Measurements from ENCODE around the gene AKAP13. TPM values are rescaled to one million over a fixed set of nuclear protein-coding genes. Genes with fewer than 3 reads are reported as not detected.

Gene AKAP13
- total and polyA plus RNA-seq, 2 of the 8 experiments (the other 6 are each of a cell fraction or from before 2014, with no cell fraction given): 14.0 to 46.2 TPM

DNA sequence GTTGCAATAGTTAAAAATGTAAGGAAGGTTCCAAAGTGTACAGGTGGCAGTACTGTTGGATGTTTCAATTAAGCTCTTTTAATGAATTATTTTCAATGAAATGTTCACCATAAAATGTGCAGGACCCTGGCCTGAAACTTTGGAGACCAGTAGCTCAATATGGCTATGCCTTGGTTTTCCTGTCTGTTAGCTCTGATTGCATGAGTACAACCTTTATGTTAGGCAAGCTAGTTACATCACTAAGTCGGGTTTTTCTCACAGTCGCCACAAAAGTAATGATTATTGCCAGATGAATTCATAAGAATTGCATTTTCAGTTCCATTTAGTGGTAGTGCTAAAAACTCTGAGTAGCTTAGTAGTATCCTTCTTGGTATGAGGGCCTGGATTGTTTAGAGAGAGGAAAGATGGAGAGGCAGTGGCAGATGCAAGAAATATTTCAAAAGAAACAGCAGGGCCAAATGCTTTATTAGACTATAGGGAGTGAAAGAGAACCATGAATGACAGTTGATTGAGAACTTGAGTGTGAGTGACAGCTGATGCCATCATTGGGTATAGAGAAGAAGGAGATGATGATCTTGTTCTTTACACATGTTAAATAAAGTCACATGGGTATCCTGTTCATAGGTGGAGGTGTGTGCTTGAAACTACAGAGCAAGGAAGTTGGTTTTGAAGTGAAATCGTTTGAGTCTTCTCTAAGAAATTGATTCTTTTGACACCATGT, 109.5 kb downstream of the AKAP13 start:
- Histone ChIP-seq H2BK120ac (replicated peaks; ENCODE audit: low read depth, low read length) (no peak overlapping the region), H2BK12ac (ENCODE audit: low read depth, low read length) (no peak overlapping the region), H4K8ac (ENCODE audit: extremely low read depth, insufficient read depth, low read length) (no peak overlapping the region), H3K4me1 (replicated peaks in 1 of 4; ENCODE audit: control insufficient read depth in 3 of 4, insufficient read depth in 4 of 4, low read length in 3 of 4) (peaks cover 0 to 5% (median 0%) of the 10 kb centered on the region in 4 experiments; a peak in 1 of 7 replicates), H2AFZ (ENCODE audit: low read length) (no peak overlapping the region), H3K18ac (ENCODE audit: extremely low read depth, low read length) (no peak overlapping the region), H3K27ac (ENCODE audit: low read depth, low read length) (no peak overlapping the region), H4K20me1 (replicated peaks in 1 of 2; ENCODE audit: control insufficient read depth in 1 of 2, insufficient read depth in 2 of 2, low read length in 2 of 2) (peaks cover 0 to 4% of the 10 kb centered on the region in 2 experiments), H3K9me3 (ENCODE audit: insufficient read depth in 2 of 2, low read depth in 1 of 2, low read length in 1 of 2) (no peaks in the 10 kb centered on the region), H3K4me2 (ENCODE audit: insufficient read depth in 1 of 2, low read depth in 2 of 2, low read length in 2 of 2) (no peak overlapping the region), H4K91ac (replicated peaks; ENCODE audit: insufficient read length, low read length) (no peak overlapping the region), H2BK5ac (ENCODE audit: low read depth, low read length) (no peak overlapping the region), H2AK5ac (ENCODE audit: low read depth, low read length) (no peak overlapping the region), H3K4ac (replicated peaks; ENCODE audit: insufficient read length, low read depth, low read length) (no peak overlapping the region), H3K56ac (replicated peaks; ENCODE audit: insufficient read length, low read depth, low read length) (no peak overlapping the region), H3K4me3 (ENCODE audit: extremely low read depth in 1 of 4, insufficient read depth in 2 of 4, low read depth in 3 of 4, low read length in 4 of 4) (no peak overlapping the region), H3K36me3 (ENCODE audit: control insufficient read depth in 2 of 4, insufficient read depth in 4 of 4, low read length in 3 of 4) (no peaks in the 10 kb centered on the region), H2BK15ac (ENCODE audit: low read length) (no peak overlapping the region), H3K23me2 (ENCODE audit: low read depth, low read length) (no peaks in the 10 kb centered on the region), H3K27me3 (replicated peaks in 1 of 4; ENCODE audit: control insufficient read depth in 3 of 4, extremely low read depth in 1 of 4, insufficient read depth in 3 of 4, low read length in 3 of 4) (no peaks in the 10 kb centered on the region), H3K79me1 (ENCODE audit: low read depth, low read length) (no peaks in the 10 kb centered on the region; the same call in 1 of the 2 replicates), H3K79me2 (ENCODE audit: control insufficient read depth in 1 of 2, insufficient read depth in 2 of 2, low read length in 2 of 2) (peaks cover 0 to 26% of the 10 kb centered on the region in 2 experiments; a peak in 3 of 4 replicates), H3K9ac (replicated peaks in 1 of 4; ENCODE audit: extremely low read depth in 1 of 4, low read depth in 3 of 4, low read length in 3 of 4) (no peak overlapping the region), H3K14ac (ENCODE audit: insufficient read length) (no peak overlapping the region), H3K23ac (ENCODE audit: insufficient read length) (no peak overlapping the region), H4K5ac (ENCODE audit: insufficient read length, low read depth, low read length) (no peak overlapping the region), H2BK20ac (ENCODE audit: low read length) (no peak overlapping the region)
- FAIRE-seq (no peak), DNase-seq (ENCODE audit: low read depth in 1 of 2, low spot score in 2 of 2) (no peak)
- ChIA-PET POLR2A (ENCODE audit: partially characterized antibody) (interaction anchor here (0.8 to 1.2 kb wide), 2 partner anchors 8 to 14 kb away, joined by 3 read pairs; no protein-coding TSS in a partner anchor), CTCF (ENCODE audit: partially characterized antibody) (interaction anchor here (0.7 to 3.1 kb wide), 11 partner anchors 8 to 645 kb away, joined by 3 to 10 read pairs (median 4); no protein-coding TSS in a partner anchor)
- TF ChIP-seq CBX5 (IDR thresholded peaks at IDR 0.05; ENCODE audit: low read depth, low read length): no peak
- TF ChIP-seq BCL11A (IDR thresholded peaks at IDR 0.05; ENCODE audit: low read depth in 2 of 2, low read length in 2 of 2): no peak
- TF ChIP-seq SP1 (IDR thresholded peaks at IDR 0.05; ENCODE audit: low read depth, low read length): no peak
- no peak for TF ChIP-seq GTF2F1 (IDR thresholded peaks at IDR 0.05; ENCODE audit: borderline replicate concordance, low read depth, low read length)
- WGBS, 2 experiments (ENCODE audit: extremely low coverage in 1 of 2, insufficient coverage in 1 of 2, insufficient read length in 1 of 2, insufficient replicate concordance in 2 of 2, low coverage in 1 of 2, low lambda C conversion rate in 2 of 2, missing lambda C conversion rate in 1 of 2): 90% methylated on average over 3 of the region's 3 CpGs; no CpG with 5 or more reads in 1 of the 2 experiments

All from H1 (cell line).